ENCODE data around the gene ZNF444.

- no peak for TF ChIP-seq CTCF (IDR thresholded peaks at IDR 0.05)
- TF ChIP-seq POLR2A (IDR thresholded peaks at IDR 0.05): no peak
- no peak for TF ChIP-seq EP300 (IDR thresholded peaks at IDR 0.05)
Measured at GRCh38 chr19:56131651-56132050, 9.4 kb upstream of the ZNF444 start.

Data from tibial nerve (tissue), 4 donors.